GM13976 (cell line): Measurements from ENCODE around the gene LMF1.

Source experiments
- DNase-seq: peaks from one replicate; pipeline ENCODE4 v3.0.0; 2012; ENCODE audit warnings: low spot score
- CTCF ChIP-seq: IDR thresholded peaks from 2 replicates; pipeline ENCODE4 v1.5.1; 2012; ENCODE audit warnings: borderline replicate concordance, mild to moderate bottlenecking; ENCODE audit not compliant: insufficient read depth; ENCODE audit errors: extremely low read depth, missing control alignments, control extremely low read depth
- in situ Hi-C: fragments of 300-500 bp; cut with MboI; formaldehyde crosslinking; loops from one replicate; pipeline ENCODE4 v1.12.0; 2022; ENCODE audit warnings: low sequenced_read_pairs, mixed read lengths, inconsistent platforms; ENCODE audit not compliant: unreplicated experiment

Gene LMF1

GRCh38 chr16:808085-808386 is 162.7 kb downstream of the LMF1 start:
- in situ Hi-C loops: no loop called here
- no peak for DNase-seq
- TF ChIP-seq CTCF: no peak

- no peak for TF ChIP-seq CTCF
- in situ Hi-C loops: no loop called here
- peak; percentile 99 for DNase-seq
Measured at GRCh38 chr16:807347-808084, 163.3 kb downstream of the LMF1 start.

DNA sequence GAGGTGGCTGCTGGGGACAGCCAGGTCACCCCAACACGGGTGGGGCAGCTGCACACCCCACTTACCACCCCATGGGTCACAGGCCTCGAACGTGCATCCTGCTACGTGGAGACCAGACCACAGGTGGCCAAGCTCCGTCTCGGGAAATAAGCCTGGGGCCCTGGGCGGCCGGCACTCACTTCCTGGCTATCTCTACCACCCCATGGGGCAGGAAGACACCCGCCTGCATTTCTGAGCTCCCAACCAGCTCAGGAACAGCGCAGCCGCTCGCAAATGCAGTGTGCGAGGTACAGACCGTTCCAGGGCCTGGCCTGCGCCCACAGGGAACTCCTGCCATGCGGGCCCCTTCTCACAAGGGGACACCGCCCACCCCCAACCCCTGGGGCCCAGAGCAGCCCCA is 165.3 kb downstream of the LMF1 start:
- TF ChIP-seq CTCF: no peak
- in situ Hi-C loops: no loop called here
- DNase-seq: no peak

GRCh38 chr16:804193-805048 is 166.4 kb downstream of the LMF1 start:
- TF ChIP-seq CTCF: no peak
- in situ Hi-C loops: no loop called here
- no peak for DNase-seq

- DNase-seq: no peak
- TF ChIP-seq CTCF: no peak
- in situ Hi-C loops: no loop called here
Measured at GRCh38 chr16:803754-804080, 167.1 kb downstream of the LMF1 start.
